BLaER1 (cell line): Measurements from ENCODE around the gene FERMT1.

Source experiments
- H3K27ac ChIP-seq: shearing (Covaris generic); formaldehyde crosslinking; 2 replicates; pipeline ENCODE4 v1.8.1; 2022
- H3K27me3 ChIP-seq: shearing (Covaris generic); formaldehyde crosslinking; 2 replicates; pipeline ENCODE4 v1.8.1; 2022
- H3K36me3 ChIP-seq: shearing (Covaris generic); formaldehyde crosslinking; 2 replicates; pipeline ENCODE4 v1.8.1; 2022
- H3K4me1 ChIP-seq: shearing (Covaris generic); formaldehyde crosslinking; 2 replicates; pipeline ENCODE4 v1.8.1; 2022
- H3K4me2 ChIP-seq: shearing (Covaris generic); formaldehyde crosslinking; 2 replicates; pipeline ENCODE4 v1.8.1; 2022
- H3K4me3 ChIP-seq: shearing (Covaris generic); formaldehyde crosslinking; 2 replicates; pipeline ENCODE4 v1.8.1; 2022
- H3K9ac ChIP-seq: shearing (Covaris generic); formaldehyde crosslinking; 2 replicates; pipeline ENCODE4 v1.8.1; 2022
- H3K9me3 ChIP-seq: shearing (Covaris generic); formaldehyde crosslinking; 2 replicates; pipeline ENCODE4 v1.8.1; 2022
- H4K20me1 ChIP-seq: shearing (Covaris generic); formaldehyde crosslinking; 2 replicates; pipeline ENCODE4 v1.8.1; 2022
- Cebpa-rat ChIP-seq: shearing (Covaris generic); IDR thresholded peaks from 2 replicates; pipeline ENCODE4 v1.8.1; 2022

The FERMT1 gene

DNA sequence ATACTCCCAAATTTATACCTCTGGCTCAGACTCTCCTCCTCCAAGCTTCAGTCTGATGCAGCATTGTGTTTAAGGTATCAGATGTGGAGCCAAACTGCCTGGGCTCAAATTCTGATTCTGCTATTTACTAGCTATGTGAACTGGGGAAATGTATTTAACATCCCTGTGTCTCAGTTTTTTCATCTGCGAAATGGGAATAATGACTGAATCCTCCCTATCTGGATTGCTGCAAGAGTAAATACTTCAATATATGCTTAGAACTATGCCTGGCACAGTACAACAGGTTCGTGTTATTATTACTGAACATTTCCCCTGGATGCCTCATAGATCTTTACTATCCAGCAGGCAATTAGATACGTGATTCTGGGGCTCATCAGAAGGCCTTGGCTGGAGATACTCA lies 74.4 kb downstream of the FERMT1 start:
- TF ChIP-seq Cebpa-rat = no peak

DNA sequence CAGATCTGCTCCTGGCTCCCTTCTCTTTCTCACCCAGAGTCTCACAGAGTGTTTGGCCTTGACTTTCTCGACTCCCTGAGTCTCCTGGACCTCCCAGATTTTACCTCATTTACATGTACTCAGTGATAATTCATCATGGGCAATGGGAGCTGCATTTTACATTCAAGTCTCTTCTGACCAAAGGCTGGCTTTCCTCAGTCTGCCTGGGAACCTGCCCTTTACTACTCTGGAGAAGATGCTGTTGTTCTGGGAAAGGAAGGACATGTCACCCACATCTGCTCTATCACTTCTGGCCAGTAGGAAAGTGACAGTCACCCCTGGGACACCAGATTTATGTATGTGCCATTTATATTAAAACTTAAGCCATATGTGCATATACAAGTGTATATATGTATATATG lies 76.4 kb downstream of the FERMT1 start:
- no peak overlapping the region for H3K27ac ChIP-seq
- H3K27me3 ChIP-seq = peaks cover 14% of the 10 kb centered on the region
- no peak for TF ChIP-seq Cebpa-rat
- peaks cover 26% of the 10 kb centered on the region for H3K36me3 ChIP-seq
- no peak overlapping the region for H3K9ac ChIP-seq
- H3K9me3 ChIP-seq = no peaks in the 10 kb centered on the region
- H3K4me2 ChIP-seq = no peak overlapping the region
- no peaks in the 10 kb centered on the region for H3K4me1 ChIP-seq
- no peaks in the 10 kb centered on the region for H4K20me1 ChIP-seq
- H3K4me3 ChIP-seq = no peak overlapping the region

More for the DNA sequence above, 74.4 kb downstream of the FERMT1 start:
- Histone ChIP-seq H3K9ac (no peak overlapping the region), H3K36me3 (0 out of 2 replicates have a peak, but pooled peaks cover 10% of the 10 kb centered on the region), H3K9me3 (peaks cover 14% of the 10 kb centered on the region), H3K4me1 (no peaks in the 10 kb centered on the region), H3K27me3 (peaks cover 34% of the 10 kb centered on the region), H4K20me1 (no peaks in the 10 kb centered on the region), H3K4me2 (no peak overlapping the region), H3K27ac (no peak overlapping the region), H3K4me3 (no peak overlapping the region)

GRCh38 chr20:6045566-6045965 lies 77.3 kb downstream of the FERMT1 start:
- H3K27me3 ChIP-seq = peaks cover 6% of the 10 kb centered on the region
- no peak for TF ChIP-seq Cebpa-rat
- no peaks in the 10 kb centered on the region for H3K4me1 ChIP-seq
- no peak overlapping the region for H3K27ac ChIP-seq
- peaks cover 7% of the 10 kb centered on the region; the same call in 1 of the 2 replicates for H3K9me3 ChIP-seq
- no peak overlapping the region for H3K4me3 ChIP-seq
- H4K20me1 ChIP-seq = no peaks in the 10 kb centered on the region
- no peak overlapping the region for H3K4me2 ChIP-seq
- no peak overlapping the region for H3K9ac ChIP-seq
- H3K36me3 ChIP-seq = peaks cover 35% of the 10 kb centered on the region

- H3K4me1 ChIP-seq = no peaks in the 10 kb centered on the region
- H3K27ac ChIP-seq = no peak overlapping the region
- H3K4me2 ChIP-seq = no peak overlapping the region
- no peaks in the 10 kb centered on the region for H3K27me3 ChIP-seq
- H4K20me1 ChIP-seq = 0 out of 2 replicates have a peak, but pooled peaks cover 8% of the 10 kb centered on the region
- H3K9me3 ChIP-seq = peaks cover 7% of the 10 kb centered on the region; the same call in 1 of the 2 replicates
- no peak overlapping the region for H3K4me3 ChIP-seq
- no peak for TF ChIP-seq Cebpa-rat
- H3K9ac ChIP-seq = no peak overlapping the region
- H3K36me3 ChIP-seq = peaks cover 49% of the 10 kb centered on the region
These were observed 78.7 kb downstream of the FERMT1 start for GRCh38 chr20:6044115-6044514.

DNA sequence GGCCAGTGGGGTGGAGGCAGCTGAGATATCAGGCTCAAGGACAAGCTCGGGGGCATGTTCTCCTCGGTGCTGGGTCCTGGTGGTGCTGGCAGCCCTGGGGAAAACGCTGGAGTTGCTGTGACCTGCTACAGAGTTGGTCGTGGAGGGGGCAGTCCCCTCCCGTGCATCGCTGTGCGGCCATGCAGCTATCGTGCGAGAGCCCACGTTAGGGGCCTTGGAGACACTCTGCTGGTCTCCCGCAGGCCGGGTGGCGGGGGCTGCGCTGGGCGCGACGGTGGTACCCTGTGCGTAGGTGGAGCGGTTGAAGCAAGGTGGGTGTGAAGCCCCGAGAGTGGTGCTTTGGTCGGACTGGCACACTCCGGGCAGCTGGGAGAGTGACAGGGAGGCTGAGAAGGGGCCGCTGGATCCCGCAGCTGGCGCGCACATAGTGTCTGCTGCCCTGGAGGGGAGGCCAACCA lies 81.0 kb downstream of the FERMT1 start:
- H3K36me3 ChIP-seq = peaks cover 72% of the 10 kb centered on the region
- H3K4me2 ChIP-seq = no peak overlapping the region
- 0 out of 2 replicates have a peak, but pooled peaks cover 23% of the 10 kb centered on the region for H4K20me1 ChIP-seq
- TF ChIP-seq Cebpa-rat = no peak
- H3K27me3 ChIP-seq = no peaks in the 10 kb centered on the region
- no peak overlapping the region for H3K9ac ChIP-seq
- no peak overlapping the region for H3K27ac ChIP-seq
- H3K4me3 ChIP-seq = no peak overlapping the region
- peaks cover 7% of the 10 kb centered on the region; the same call in 1 of the 2 replicates for H3K9me3 ChIP-seq
- H3K4me1 ChIP-seq = no peaks in the 10 kb centered on the region

DNA sequence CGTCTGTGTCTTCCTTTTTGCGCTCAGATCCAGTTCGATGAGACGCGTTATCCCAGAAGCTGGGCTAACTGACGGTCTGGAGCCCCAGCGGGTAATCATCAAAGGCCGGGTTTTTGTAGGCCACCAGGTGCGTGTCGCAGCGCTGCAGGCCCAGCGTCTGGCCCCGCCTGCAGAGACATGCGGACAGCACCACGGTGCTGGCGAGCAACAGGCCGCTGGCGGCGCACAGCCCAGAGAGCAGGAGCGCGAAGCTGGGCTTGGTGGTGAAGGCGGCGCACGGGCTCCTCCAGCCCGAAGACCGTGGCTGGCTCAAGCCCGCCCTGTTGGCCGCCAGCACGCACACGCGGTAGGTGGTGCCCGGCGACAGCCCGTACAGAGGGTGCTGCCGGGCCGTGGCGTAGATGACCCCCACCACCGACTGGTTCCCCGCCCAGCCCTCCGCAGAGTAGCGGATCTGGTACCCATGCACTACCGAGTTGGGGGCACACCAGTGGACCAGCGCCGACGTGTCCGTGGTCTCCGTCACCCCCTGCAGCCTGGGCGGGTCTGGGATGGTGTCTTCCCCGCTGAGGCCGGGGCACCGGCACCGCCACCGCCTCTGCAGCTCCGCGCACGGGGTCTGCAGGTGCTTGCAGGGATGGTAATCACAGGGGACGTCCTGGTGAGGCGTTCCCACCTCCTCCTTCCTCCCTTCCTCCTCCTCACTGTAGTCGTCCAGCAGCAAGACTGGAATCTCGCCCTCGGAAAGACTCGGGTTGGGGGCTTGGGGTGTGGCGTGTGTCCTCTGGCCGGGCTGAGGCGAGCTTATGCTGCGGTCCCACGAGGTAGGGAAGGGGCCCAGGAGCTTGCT lies 81.6 kb downstream of the FERMT1 start:
- TF ChIP-seq Cebpa-rat = no peak
- no peak overlapping the region for H3K4me3 ChIP-seq
- peaks cover 7% of the 10 kb centered on the region; the same call in 1 of the 2 replicates for H3K9me3 ChIP-seq
- H3K4me2 ChIP-seq = no peak overlapping the region
- H3K36me3 ChIP-seq = peaks cover 79% of the 10 kb centered on the region
- H3K4me1 ChIP-seq = no peaks in the 10 kb centered on the region
- no peaks in the 10 kb centered on the region for H3K27me3 ChIP-seq
- H3K27ac ChIP-seq = no peak overlapping the region
- 0 out of 2 replicates have a peak, but pooled peaks cover 23% of the 10 kb centered on the region for H4K20me1 ChIP-seq
- no peak overlapping the region for H3K9ac ChIP-seq

GRCh38 chr20:6040540-6040939 lies 82.3 kb downstream of the FERMT1 start:
- Histone ChIP-seq H4K20me1 (0 out of 2 replicates have a peak, but pooled peaks cover 23% of the 10 kb centered on the region), H3K27me3 (no peaks in the 10 kb centered on the region), H3K27ac (no peak overlapping the region), H3K4me2 (no peak overlapping the region), H3K9me3 (peaks cover 7% of the 10 kb centered on the region; the same call in 1 of the 2 replicates), H3K4me1 (no peaks in the 10 kb centered on the region), H3K4me3 (no peak overlapping the region), H3K36me3 (peaks cover 85% of the 10 kb centered on the region), H3K9ac (no peak overlapping the region)
- no peak for TF ChIP-seq Cebpa-rat

GRCh38 chr20:6039766-6040165 lies 83.1 kb downstream of the FERMT1 start:
- Histone ChIP-seq H3K27me3 (no peaks in the 10 kb centered on the region), H3K9me3 (peaks cover 7% of the 10 kb centered on the region; the same call in 1 of the 2 replicates), H3K4me2 (no peak overlapping the region), H3K36me3 (peaks cover 90% of the 10 kb centered on the region), H3K4me3 (no peak overlapping the region), H3K27ac (no peak overlapping the region), H3K9ac (no peak overlapping the region), H4K20me1 (0 out of 2 replicates have a peak, but pooled peaks cover 23% of the 10 kb centered on the region), H3K4me1 (peaks cover under 1% of the 10 kb centered on the region; the same call in 1 of the 2 replicates)
- no peak for TF ChIP-seq Cebpa-rat

- H3K36me3 ChIP-seq = peaks cover 94% of the 10 kb centered on the region
These were observed 84.6 kb downstream of the FERMT1 start for GRCh38 chr20:6038256-6038655.

GRCh38 chr20:6037082-6037481 lies 85.7 kb downstream of the FERMT1 start:
- H3K9me3 ChIP-seq = peaks cover 7% of the 10 kb centered on the region; the same call in 1 of the 2 replicates
- H3K27me3 ChIP-seq = no peaks in the 10 kb centered on the region
- no peak overlapping the region for H3K9ac ChIP-seq
- H3K27ac ChIP-seq = no peak overlapping the region
- no peak overlapping the region for H3K4me3 ChIP-seq
- 0 out of 2 replicates have a peak, but pooled peaks cover 23% of the 10 kb centered on the region for H4K20me1 ChIP-seq
- H3K4me1 ChIP-seq = peaks cover 10% of the 10 kb centered on the region
- TF ChIP-seq Cebpa-rat = no peak
- no peak overlapping the region for H3K4me2 ChIP-seq
- H3K36me3 ChIP-seq = peaks cover 96% of the 10 kb centered on the region

More at GRCh38 chr20:6038256-6038655, 84.6 kb downstream of the FERMT1 start:
- H4K20me1 ChIP-seq = 0 out of 2 replicates have a peak, but pooled peaks cover 23% of the 10 kb centered on the region
- H3K27ac ChIP-seq = no peak overlapping the region
- peaks cover 7% of the 10 kb centered on the region; the same call in 1 of the 2 replicates for H3K9me3 ChIP-seq
- peaks cover 10% of the 10 kb centered on the region for H3K4me1 ChIP-seq
- no peak overlapping the region for H3K4me3 ChIP-seq
- no peak overlapping the region for H3K4me2 ChIP-seq
- no peaks in the 10 kb centered on the region for H3K27me3 ChIP-seq
- no peak overlapping the region for H3K9ac ChIP-seq
- TF ChIP-seq Cebpa-rat = no peak
